SK-N-SH treated with all-trans-retinoic acid at 6 μM for 48 hours (cell line): ENCODE results near the gene FTO.

Source experiments
- ATAC-seq: fragments of 200-7000 bp; cut with Tn5 transposase; 3 replicates; pipeline ENCODE4 v1.9.1; 2020; ENCODE audit warnings: mild to moderate bottlenecking, moderate library complexity
- ARNTL ChIP-seq: fragments of 450-650 bp; formaldehyde crosslinking; IDR thresholded peaks from 2 replicates; pipeline ENCODE4 v1.5.0; 2020; ENCODE audit warnings: low read depth, mild to moderate bottlenecking, moderate library complexity, borderline replicate concordance
- BACH2 ChIP-seq: fragments of 250-450 bp; sonication (Bioruptor Pico); IDR thresholded peaks from 2 replicates; pipeline ENCODE4 v1.9.0; 2021; ENCODE audit warnings: mild to moderate bottlenecking, borderline replicate concordance
- CSDC2 ChIP-seq: fragments of 250-450 bp; sonication (Bioruptor Pico); IDR thresholded peaks from 2 replicates; pipeline ENCODE4 v1.5.0; 2020; ENCODE audit warnings: mild to moderate bottlenecking, moderate library complexity
- ESRRG ChIP-seq: fragments of 250-450 bp; sonication (Bioruptor Pico); IDR thresholded peaks from 2 replicates; pipeline ENCODE4 v1.6.1; 2021; ENCODE audit warnings: mild to moderate bottlenecking
- GLIS3 ChIP-seq: fragments of 250-450 bp; sonication (Bioruptor Pico); IDR thresholded peaks from 2 replicates; pipeline ENCODE4 v1.5.0; 2020; ENCODE audit warnings: mild to moderate bottlenecking, moderate library complexity
- PPARA ChIP-seq: fragments of 250-450 bp; sonication (Bioruptor Pico); IDR thresholded peaks from 2 replicates; pipeline ENCODE4 v1.5.0; 2020; ENCODE audit warnings: mild to moderate bottlenecking, borderline replicate concordance
- RARB ChIP-seq: fragments of 250-450 bp; sonication (Bioruptor Pico); IDR thresholded peaks from 2 replicates; pipeline ENCODE4 v1.8.0; 2021; ENCODE audit warnings: mild to moderate bottlenecking, moderate library complexity
- SNAI2 ChIP-seq: fragments of 250-450 bp; sonication (Bioruptor Pico); IDR thresholded peaks from 2 replicates; pipeline ENCODE4 v1.5.0; 2020; ENCODE audit warnings: mild to moderate bottlenecking, moderate library complexity
- TCF4 ChIP-seq: fragments of 250-450 bp; sonication (Bioruptor Pico); IDR thresholded peaks from 2 replicates; pipeline ENCODE4 v1.8.0; 2021; ENCODE audit warnings: mild to moderate bottlenecking, moderate library complexity, borderline replicate concordance
- TOX ChIP-seq: fragments of 250-450 bp; sonication (Bioruptor Pico); IDR thresholded peaks from 2 replicates; pipeline ENCODE4 v1.8.0; 2021; ENCODE audit warnings: mild to moderate bottlenecking, moderate library complexity, borderline replicate concordance
- ZC3H10 ChIP-seq: fragments of 250-450 bp; sonication (Bioruptor Pico); IDR thresholded peaks from 2 replicates; pipeline ENCODE4 v1.5.1; 2021; ENCODE audit warnings: mild to moderate bottlenecking, moderate library complexity
- ZFP3 ChIP-seq: fragments of 250-450 bp; sonication (Bioruptor Pico); IDR thresholded peaks from 2 replicates; pipeline ENCODE4 v1.5.0; 2020; ENCODE audit warnings: mild to moderate bottlenecking, moderate library complexity
- ZFP30 ChIP-seq: fragments of 450-650 bp; formaldehyde crosslinking; IDR thresholded peaks from 2 replicates; pipeline ENCODE4 v1.5.0; 2022; ENCODE audit warnings: mild to moderate bottlenecking, moderate library complexity
- ZNF565 ChIP-seq: fragments of 450-650 bp; formaldehyde crosslinking; conservative IDR thresholded peaks from 2 replicates; pipeline ENCODE4 v1.5.0; 2020; ENCODE audit warnings: low read depth, mild to moderate bottlenecking, moderate library complexity
- ZNF70 ChIP-seq: fragments of 450-650 bp; formaldehyde crosslinking; IDR thresholded peaks from 2 replicates; pipeline ENCODE4 v1.5.0; 2020; ENCODE audit warnings: mild to moderate bottlenecking, moderate library complexity
- ZNF8 ChIP-seq: fragments of 450-650 bp; formaldehyde crosslinking; IDR thresholded peaks from 2 replicates; pipeline ENCODE4 v1.5.0; 2020; ENCODE audit warnings: mild to moderate bottlenecking, moderate library complexity
- TF ChIP-seq, protein P1 (sequence below): fragments of 250-450 bp; sonication (Bioruptor Pico); IDR thresholded peaks from 2 replicates; pipeline ENCODE4 v1.5.1; 2020; ENCODE audit warnings: low read depth, mild to moderate bottlenecking, moderate library complexity
- TF ChIP-seq, protein P2 (sequence below): fragments of 250-450 bp; sonication (Bioruptor Pico); IDR thresholded peaks from 2 replicates; pipeline ENCODE4 v1.8.0; 2021; ENCODE audit warnings: low read depth, mild to moderate bottlenecking, moderate library complexity, borderline replicate concordance
- TF ChIP-seq, protein P3 (sequence below): fragments of 250-450 bp; sonication (Bioruptor Pico); IDR thresholded peaks from 2 replicates; pipeline ENCODE4 v1.8.0; 2020; ENCODE audit warnings: mild to moderate bottlenecking, moderate library complexity, borderline replicate concordance
- TF ChIP-seq, protein P4 (sequence below): fragments of 250-450 bp; sonication (Bioruptor Pico); IDR thresholded peaks from 2 replicates; pipeline ENCODE4 v1.5.0; 2020; ENCODE audit warnings: mild to moderate bottlenecking, moderate library complexity

FTO gene

DNA sequence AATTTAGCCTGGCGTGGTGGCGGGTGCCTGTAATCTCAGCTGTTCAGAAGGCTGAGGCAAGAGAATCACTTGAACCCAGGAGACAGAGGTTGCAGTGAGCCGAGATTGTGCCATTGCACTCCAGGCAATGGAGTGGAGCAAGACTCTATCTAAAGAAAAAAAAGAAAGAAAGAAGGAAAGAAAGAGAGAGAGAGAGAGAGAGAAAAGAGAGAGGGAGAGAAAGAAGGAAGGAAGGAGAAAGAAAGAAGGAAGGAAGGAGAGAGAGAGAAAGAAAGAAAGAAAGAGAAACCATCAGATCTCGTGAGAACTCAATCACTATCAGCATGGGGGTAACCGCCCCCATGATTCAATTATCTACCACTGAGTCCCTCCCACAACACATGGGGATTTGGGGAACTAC, 293.0 kb downstream of the FTO start:
- TF ChIP-seq, protein P1, sequence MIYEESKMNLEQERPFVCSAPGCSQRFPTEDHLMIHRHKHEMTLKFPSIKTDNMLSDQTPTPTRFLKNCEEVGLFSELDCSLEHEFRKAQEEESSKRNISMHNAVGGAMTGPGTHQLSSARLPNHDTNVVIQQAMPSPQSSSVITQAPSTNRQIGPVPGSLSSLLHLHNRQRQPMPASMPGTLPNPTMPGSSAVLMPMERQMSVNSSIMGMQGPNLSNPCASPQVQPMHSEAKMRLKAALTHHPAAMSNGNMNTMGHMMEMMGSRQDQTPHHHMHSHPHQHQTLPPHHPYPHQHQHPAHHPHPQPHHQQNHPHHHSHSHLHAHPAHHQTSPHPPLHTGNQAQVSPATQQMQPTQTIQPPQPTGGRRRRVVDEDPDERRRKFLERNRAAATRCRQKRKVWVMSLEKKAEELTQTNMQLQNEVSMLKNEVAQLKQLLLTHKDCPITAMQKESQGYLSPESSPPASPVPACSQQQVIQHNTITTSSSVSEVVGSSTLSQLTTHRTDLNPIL (CRISPR knock-in tag) = no peak
- TF ChIP-seq ZNF70 (CRISPR knock-in tag) = no peak
- TF ChIP-seq BACH2 (CRISPR knock-in tag) = no peak
- no peak for TF ChIP-seq GLIS3
- TF ChIP-seq ARNTL (CRISPR knock-in tag) = no peak
- no peak for TF ChIP-seq ZNF8 (CRISPR knock-in tag)
- no peak for TF ChIP-seq ZNF565 (CRISPR knock-in tag)
- TF ChIP-seq RARB (CRISPR knock-in tag) = no peak
- no peak for TF ChIP-seq PPARA (CRISPR knock-in tag)
- TF ChIP-seq, protein P2, sequence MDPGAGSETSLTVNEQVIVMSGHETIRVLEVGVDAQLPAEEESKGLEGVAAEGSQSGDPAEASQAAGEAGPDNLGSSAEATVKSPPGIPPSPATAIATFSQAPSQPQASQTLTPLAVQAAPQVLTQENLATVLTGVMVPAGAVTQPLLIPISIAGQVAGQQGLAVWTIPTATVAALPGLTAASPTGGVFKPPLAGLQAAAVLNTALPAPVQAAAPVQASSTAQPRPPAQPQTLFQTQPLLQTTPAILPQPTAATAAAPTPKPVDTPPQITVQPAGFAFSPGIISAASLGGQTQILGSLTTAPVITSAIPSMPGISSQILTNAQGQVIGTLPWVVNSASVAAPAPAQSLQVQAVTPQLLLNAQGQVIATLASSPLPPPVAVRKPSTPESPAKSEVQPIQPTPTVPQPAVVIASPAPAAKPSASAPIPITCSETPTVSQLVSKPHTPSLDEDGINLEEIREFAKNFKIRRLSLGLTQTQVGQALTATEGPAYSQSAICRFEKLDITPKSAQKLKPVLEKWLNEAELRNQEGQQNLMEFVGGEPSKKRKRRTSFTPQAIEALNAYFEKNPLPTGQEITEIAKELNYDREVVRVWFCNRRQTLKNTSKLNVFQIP = no peak
- no peak for TF ChIP-seq ZFP30 (CRISPR knock-in tag)

DNA sequence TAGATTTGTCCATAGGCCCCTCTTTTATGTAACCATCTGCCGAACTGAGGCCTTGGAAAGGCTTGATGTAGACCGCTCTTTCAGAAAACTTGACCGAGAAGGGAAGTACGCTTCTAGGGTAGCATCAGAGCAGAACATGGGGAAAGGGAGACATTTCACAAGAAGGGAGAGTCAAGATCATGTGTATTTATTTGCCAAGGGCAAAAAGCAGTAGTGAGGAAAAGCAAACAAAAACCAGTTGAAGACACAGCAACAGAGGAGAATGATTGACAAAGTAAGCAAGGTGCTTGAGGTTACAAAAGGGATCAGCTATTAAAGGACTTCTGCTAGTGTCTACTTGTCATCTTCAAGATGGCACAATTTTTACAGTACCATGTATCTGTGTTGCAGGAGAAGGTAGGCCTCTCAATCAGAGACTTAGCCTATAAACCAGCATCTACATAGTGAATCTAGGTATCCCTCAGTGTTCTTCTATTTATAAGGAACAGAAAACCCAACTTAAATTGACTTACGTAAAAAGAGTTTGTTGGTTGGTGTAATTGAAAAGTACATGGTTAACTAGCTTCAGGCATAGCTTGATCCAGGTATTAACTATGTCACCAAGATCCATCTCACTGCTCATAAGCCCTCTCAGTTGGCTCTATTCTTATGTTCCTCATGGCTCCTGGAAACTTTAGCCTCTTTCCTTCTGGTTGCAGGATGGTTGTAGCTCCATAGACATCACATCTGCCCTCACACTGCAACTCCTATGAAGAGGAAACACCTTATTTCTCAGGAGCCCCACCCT, 294.3 kb downstream of the FTO start:
- TF ChIP-seq TCF4 (CRISPR knock-in tag) = no peak
- TF ChIP-seq BACH2 (CRISPR knock-in tag) = no peak
- TF ChIP-seq ARNTL (CRISPR knock-in tag) = no peak
- TF ChIP-seq ESRRG = no peak
- TF ChIP-seq, protein P2 = no peak
- TF ChIP-seq SNAI2 (CRISPR knock-in tag) = no peak
- TF ChIP-seq, protein P3, sequence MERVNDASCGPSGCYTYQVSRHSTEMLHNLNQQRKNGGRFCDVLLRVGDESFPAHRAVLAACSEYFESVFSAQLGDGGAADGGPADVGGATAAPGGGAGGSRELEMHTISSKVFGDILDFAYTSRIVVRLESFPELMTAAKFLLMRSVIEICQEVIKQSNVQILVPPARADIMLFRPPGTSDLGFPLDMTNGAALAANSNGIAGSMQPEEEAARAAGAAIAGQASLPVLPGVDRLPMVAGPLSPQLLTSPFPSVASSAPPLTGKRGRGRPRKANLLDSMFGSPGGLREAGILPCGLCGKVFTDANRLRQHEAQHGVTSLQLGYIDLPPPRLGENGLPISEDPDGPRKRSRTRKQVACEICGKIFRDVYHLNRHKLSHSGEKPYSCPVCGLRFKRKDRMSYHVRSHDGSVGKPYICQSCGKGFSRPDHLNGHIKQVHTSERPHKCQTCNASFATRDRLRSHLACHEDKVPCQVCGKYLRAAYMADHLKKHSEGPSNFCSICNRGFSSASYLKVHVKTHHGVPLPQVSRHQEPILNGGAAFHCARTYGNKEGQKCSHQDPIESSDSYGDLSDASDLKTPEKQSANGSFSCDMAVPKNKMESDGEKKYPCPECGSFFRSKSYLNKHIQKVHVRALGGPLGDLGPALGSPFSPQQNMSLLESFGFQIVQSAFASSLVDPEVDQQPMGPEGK (CRISPR knock-in tag) = no peak
- TF ChIP-seq TOX (CRISPR knock-in tag) = no peak
- TF ChIP-seq CSDC2 (CRISPR knock-in tag) = no peak
- TF ChIP-seq ZFP3 (CRISPR knock-in tag) = no peak
- TF ChIP-seq GLIS3 = no peak
- TF ChIP-seq ZFP30 (CRISPR knock-in tag) = no peak
- TF ChIP-seq ZC3H10 (CRISPR knock-in tag) = no peak
- no peak for TF ChIP-seq ZNF70 (CRISPR knock-in tag)
- TF ChIP-seq RARB (CRISPR knock-in tag) = no peak
- no peak for TF ChIP-seq PPARA (CRISPR knock-in tag)
- TF ChIP-seq, protein P4, sequence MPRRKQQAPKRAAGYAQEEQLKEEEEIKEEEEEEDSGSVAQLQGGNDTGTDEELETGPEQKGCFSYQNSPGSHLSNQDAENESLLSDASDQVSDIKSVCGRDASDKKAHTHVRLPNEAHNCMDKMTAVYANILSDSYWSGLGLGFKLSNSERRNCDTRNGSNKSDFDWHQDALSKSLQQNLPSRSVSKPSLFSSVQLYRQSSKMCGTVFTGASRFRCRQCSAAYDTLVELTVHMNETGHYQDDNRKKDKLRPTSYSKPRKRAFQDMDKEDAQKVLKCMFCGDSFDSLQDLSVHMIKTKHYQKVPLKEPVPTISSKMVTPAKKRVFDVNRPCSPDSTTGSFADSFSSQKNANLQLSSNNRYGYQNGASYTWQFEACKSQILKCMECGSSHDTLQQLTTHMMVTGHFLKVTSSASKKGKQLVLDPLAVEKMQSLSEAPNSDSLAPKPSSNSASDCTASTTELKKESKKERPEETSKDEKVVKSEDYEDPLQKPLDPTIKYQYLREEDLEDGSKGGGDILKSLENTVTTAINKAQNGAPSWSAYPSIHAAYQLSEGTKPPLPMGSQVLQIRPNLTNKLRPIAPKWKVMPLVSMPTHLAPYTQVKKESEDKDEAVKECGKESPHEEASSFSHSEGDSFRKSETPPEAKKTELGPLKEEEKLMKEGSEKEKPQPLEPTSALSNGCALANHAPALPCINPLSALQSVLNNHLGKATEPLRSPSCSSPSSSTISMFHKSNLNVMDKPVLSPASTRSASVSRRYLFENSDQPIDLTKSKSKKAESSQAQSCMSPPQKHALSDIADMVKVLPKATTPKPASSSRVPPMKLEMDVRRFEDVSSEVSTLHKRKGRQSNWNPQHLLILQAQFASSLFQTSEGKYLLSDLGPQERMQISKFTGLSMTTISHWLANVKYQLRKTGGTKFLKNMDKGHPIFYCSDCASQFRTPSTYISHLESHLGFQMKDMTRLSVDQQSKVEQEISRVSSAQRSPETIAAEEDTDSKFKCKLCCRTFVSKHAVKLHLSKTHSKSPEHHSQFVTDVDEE = no peak
- no peak for TF ChIP-seq ZNF565 (CRISPR knock-in tag)
- no peak for ATAC-seq

More for the DNA sequence above, 293.0 kb downstream of the FTO start:
- ATAC-seq = no peak
